SK-N-SH (cell line): ENCODE results near the gene ALOX5AP. TPM values are rescaled to one million over a fixed set of nuclear protein-coding genes. Genes with fewer than 3 reads are reported as not detected.
A peak's percentile ranks its signal among the peaks of the same experiment; 100 is the strongest.

Experiments
- CTCF ChIA-PET: fragments of 300-600, 350-600 bp; formaldehyde crosslinking; extraction: SDS; loops from one replicate; lab custom pipeline; 2021; lab: Yijun Ruan, JAX
- POLR2A ChIA-PET: fragments of 350-600 bp; sonication (Branson Sonifier 250); formaldehyde crosslinking; extraction: SDS; loops from one replicate; lab custom pipeline; 2020; ENCODE audit warnings: antibody characterized with exemption, inconsistent platforms; lab: Yijun Ruan, JAX
- DNase-seq: peaks from one replicate; pipeline ENCODE4 v3.0.0; 2012
- H2AFZ ChIP-seq: fragments of 200-600 bp; sonication (generic); 2 replicates; pipeline ENCODE4 v1.8.1; 2016; ENCODE audit warnings: antibody characterized with exemption, mild to moderate bottlenecking, low read depth
- H3F3A ChIP-seq: fragments of 200-600 bp; sonication (generic); replicated peaks from 2 replicates; pipeline ENCODE3; 2016; ENCODE audit warnings: antibody characterized with exemption, mild to moderate bottlenecking; ENCODE audit not compliant: insufficient read depth
- H3K27ac ChIP-seq, 2 experiments: fragments of 200-500 bp in 1 of 2; fragments of 200-600 bp in 1 of 2; sonication (Bioruptor generic) in 1 of 2; sonication (generic), shearing (Covaris generic) in 1 of 2; 2 replicates each; pipeline versions ENCODE4 v1.5.1 to v1.6.1; 2014 to 2016; ENCODE audit warnings: low read depth in 2 of 2, inconsistent platforms in 1 of 2, low read length in 1 of 2, mild to moderate bottlenecking in 1 of 2, mixed read lengths in 1 of 2
- H3K27me3 ChIP-seq: fragments of 200-600 bp; sonication (generic), shearing (Covaris generic); 2 replicates; pipeline ENCODE4 v1.6.1; 2016; ENCODE audit warnings: mixed run types; ENCODE audit not compliant: insufficient read depth
- H3K36me3 ChIP-seq, 2 experiments: fragments of 200-500 bp in 1 of 2; fragments of 200-600 bp in 1 of 2; sonication (Bioruptor generic) in 1 of 2; sonication (generic) in 1 of 2; replicated peaks in 1 of 2; 2 replicates each; pipeline versions ENCODE3 to v1.5.1; 2014 to 2016; ENCODE audit warnings: low read length in 1 of 2, mild to moderate bottlenecking in 1 of 2; ENCODE audit not compliant: insufficient read depth in 2 of 2, control insufficient read depth in 1 of 2
- H3K4me1 ChIP-seq, 2 experiments: fragments of 200-500 bp in 1 of 2; fragments of 200-600 bp in 1 of 2; sonication (Bioruptor generic) in 1 of 2; sonication (generic), shearing (Covaris generic) in 1 of 2; 2 replicates each; pipeline versions ENCODE4 v1.5.1 to v1.6.1; 2014 to 2016; ENCODE audit warnings: low read depth in 1 of 2, low read length in 1 of 2, mixed run types in 1 of 2; ENCODE audit not compliant: insufficient read depth in 2 of 2, control insufficient read depth in 1 of 2
- H3K4me2 ChIP-seq: fragments of 200-600 bp; sonication (generic), shearing (Covaris generic); 2 replicates; pipeline ENCODE4 v1.6.1; 2017; ENCODE audit warnings: mixed run types
- H3K4me3 ChIP-seq, 2 experiments: fragments of 200-500 bp in 1 of 2; fragments of 200-600 bp in 1 of 2; sonication (Bioruptor generic) in 1 of 2; sonication (generic), shearing (Covaris generic) in 1 of 2; 2 replicates each; pipeline versions ENCODE4 v1.5.1 to v1.8.1; 2014 to 2016; ENCODE audit warnings: low read depth in 2 of 2, inconsistent platforms in 1 of 2, low read length in 1 of 2, mild to moderate bottlenecking in 1 of 2, mixed read lengths in 1 of 2, moderate library complexity in 1 of 2
- H3K79me2 ChIP-seq: fragments of 200-600 bp; sonication (generic); 2 replicates; pipeline ENCODE4 v1.8.1; 2017; ENCODE audit warnings: mild to moderate bottlenecking; ENCODE audit not compliant: insufficient read depth
- H3K9ac ChIP-seq: fragments of 200-600 bp; sonication (generic); 2 replicates; pipeline ENCODE4 v1.6.1; 2017; ENCODE audit warnings: mixed run types
- H3K9me2 ChIP-seq: fragments of 200-600 bp; sonication (generic); 2 replicates; pipeline ENCODE4 v1.6.1; 2017; ENCODE audit warnings: mixed run types
- H3K9me3 ChIP-seq: fragments of 200-600 bp; sonication (generic); 2 replicates; pipeline ENCODE4 v1.6.1; 2017; ENCODE audit warnings: mixed run types, mild to moderate bottlenecking, moderate library complexity
- H4K20me1 ChIP-seq: fragments of 200-600 bp; sonication (generic); 2 replicates; pipeline ENCODE4 v1.6.1; 2017; ENCODE audit warnings: mild to moderate bottlenecking, mixed run types; ENCODE audit not compliant: insufficient read depth
- FOSL2 ChIP-seq: IDR thresholded peaks from 2 replicates; pipeline ENCODE4 v1.4.0; 2012; ENCODE audit warnings: low read depth, mild to moderate bottlenecking, moderate library complexity, borderline replicate concordance
- GABPA ChIP-seq: IDR thresholded peaks from 2 replicates; pipeline ENCODE4 v1.4.0; 2012; ENCODE audit warnings: low read depth, mild to moderate bottlenecking
- WGBS: methylation state at CpG from one replicate; pipeline ENCODE4 v1.1.6; 2017; ENCODE audit warnings: low lambda C conversion rate; 5-methylcytosine and 5-hydroxymethylcytosine counted together
- polyA plus RNA-seq, 3 experiments: library from polyadenylated mRNA; depleted of rRNA; stranded (reverse); fragments of >200 nt; gene quantifications; 2 replicates each; pipeline ENCODE4 v1.2.3, GENCODE V29; 2012

Gene ALOX5AP
- polyA plus RNA-seq, 1 of the 3 experiments (the other 2 are of a cell fraction): 1.3 TPM

GRCh38 chr13:30810801-30811200 lies 75.5 kb downstream of the ALOX5AP start:
- H3K36me3 ChIP-seq: no peaks in the 10 kb centered on the region
- no peak overlapping the region for H3K4me2 ChIP-seq
- H3K79me2 ChIP-seq: no peaks in the 10 kb centered on the region
- H3K27ac ChIP-seq: peak overlapping the region in 1 of 2 experiments; percentile 78; a peak in 2 of 4 replicates
- no peaks in the 10 kb centered on the region for H3K9me2 ChIP-seq
- no peak overlapping the region for H3K4me3 ChIP-seq
- no peak for TF ChIP-seq GABPA
- TF ChIP-seq FOSL2: no peak
- H3F3A ChIP-seq: peaks cover 15% of the 10 kb centered on the region
- H3K4me1 ChIP-seq: peaks cover 9 to 12% of the 10 kb centered on the region in 2 experiments; a peak in 2 of 4 replicates
- H4K20me1 ChIP-seq: no peaks in the 10 kb centered on the region
- no peak overlapping the region for H2AFZ ChIP-seq
- H3K27me3 ChIP-seq: no peaks in the 10 kb centered on the region
- DNase-seq: no peak
- ChIA-PET CTCF (interaction anchor here (1.2 to 1.8 kb wide), 2 partner anchors 55 to 234 kb away, joined by 4 to 6 read pairs; no protein-coding TSS in a partner anchor), POLR2A (no interaction called here)
- 96% methylated on average over 11 of the region's 11 CpGs for whole genome bisulfite sequencing
- H3K9ac ChIP-seq: no peak overlapping the region
- H3K9me3 ChIP-seq: no peaks in the 10 kb centered on the region

Other genes with a start within 250 kb of the ALOX5AP start
- 6.4 and 9.2 TPM in 2 replicates for gene USPL1, start 117.6 kb upstream of the ALOX5AP start, polyA plus RNA-seq (2012; rRNA removed)
- gene MEDAG, start 170.7 kb downstream of the ALOX5AP start, polyA plus RNA-seq (2012; rRNA removed): 0.03 TPM in 1 of 2 replicates, not detected in the other
- not detected in 2 replicates for gene TEX26, start 197.1 kb downstream of the ALOX5AP start, polyA plus RNA-seq (2012; rRNA removed)